GM12865 (cell line): ENCODE measurements around the gene PDK2.

Experiments used
- DNase-seq: peaks from one replicate; pipeline ENCODE4 v3.0.0; 2010; ENCODE audit warnings: low read depth
- H3K4me3 ChIP-seq: 2 replicates; pipeline ENCODE4 v1.5.1; 2011; ENCODE audit warnings: mild to moderate bottlenecking, low read depth, low read length, control low read depth
- CTCF ChIP-seq: IDR thresholded peaks from 2 replicates; pipeline ENCODE4 v1.5.1; 2011; ENCODE audit warnings: low read length, control low read depth, low read depth, inconsistent platforms; ENCODE audit not compliant: insufficient read depth; ENCODE audit errors: missing control alignments

The PDK2 gene

GRCh38 chr17:50147841-50148225 lies 52.7 kb downstream of the PDK2 start:
- TF ChIP-seq CTCF = no peak
- H3K4me3 ChIP-seq = peak overlapping the region; percentile 91
- DNase-seq = peak; percentile 59

GRCh38 chr17:50148226-50149090 lies 53.3 kb downstream of the PDK2 start:
- peak; percentile 88 for DNase-seq
- peak overlapping the region; percentile 91 for H3K4me3 ChIP-seq
- TF ChIP-seq CTCF = no peak

- no peak for DNase-seq
- H3K4me3 ChIP-seq = peak overlapping the region; percentile 91
- TF ChIP-seq CTCF = no peak
Observed at GRCh38 chr17:50149091-50149416, 53.9 kb downstream of the PDK2 start.

DNA sequence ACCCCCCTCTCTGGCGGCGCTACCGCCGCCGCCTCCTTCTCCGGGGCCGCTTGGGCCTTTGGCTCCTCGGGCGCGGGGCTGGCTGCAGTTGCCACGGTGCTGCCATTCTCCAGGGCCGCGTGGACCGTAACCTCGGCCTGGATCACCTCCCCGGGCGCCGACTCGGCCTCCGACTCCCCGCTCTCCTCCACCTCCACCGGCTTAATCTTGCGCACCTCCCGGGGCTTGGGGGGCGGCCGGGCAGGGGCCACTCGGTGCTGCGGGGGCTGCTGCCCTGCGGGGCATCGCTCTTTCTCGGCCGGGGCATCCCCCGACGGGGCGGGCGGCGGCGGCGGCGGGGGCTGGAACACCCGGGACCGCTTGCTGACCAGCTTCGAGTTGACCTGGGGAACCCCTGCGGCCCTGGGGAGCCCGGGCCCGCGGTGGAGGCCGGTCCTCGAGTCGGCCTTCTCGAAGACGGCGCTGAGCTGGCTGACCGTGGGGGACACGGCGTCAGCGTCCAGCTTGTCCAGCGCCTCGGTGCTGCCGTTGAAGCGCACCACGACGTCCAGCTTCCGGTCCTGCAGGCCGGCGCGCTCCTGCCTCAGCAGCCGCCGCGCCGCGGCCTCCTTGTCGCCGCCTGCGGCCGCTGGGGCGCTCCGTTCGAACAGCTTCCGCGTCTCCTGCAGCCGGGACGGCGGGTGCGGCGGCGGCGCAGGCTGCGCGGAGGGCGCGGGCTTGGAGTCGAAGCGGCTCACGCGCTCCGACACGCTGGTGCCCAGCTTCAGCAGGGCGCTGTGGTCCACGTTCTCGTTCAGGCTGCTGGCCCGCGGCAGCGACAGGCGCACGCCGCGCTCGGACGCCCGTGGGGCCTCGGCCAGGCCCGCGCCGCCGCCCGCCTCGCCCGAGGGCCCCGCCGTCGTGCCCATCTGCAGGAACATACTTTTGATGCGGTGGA lies 54.5 kb downstream of the PDK2 start:
- peak overlapping the region; percentile 91 for H3K4me3 ChIP-seq
- peak; percentile 10 for TF ChIP-seq CTCF
- DNase-seq = peak; percentile 78

GRCh38 chr17:50150354-50151040 lies 55.3 kb downstream of the PDK2 start, which contains the start of gene PPP1R9B:
Gene PPP1R9B, minus strand, starts transcription at chr17:50150677. Its CDS starts 164 bp downstream, at chr17:50150513.
- no peak for TF ChIP-seq CTCF
- DNase-seq = no peak
- H3K4me3 ChIP-seq = peak within 1 kb of the TSS; percentile 91

- H3K4me3 ChIP-seq = peak overlapping the region; percentile 91
- TF ChIP-seq CTCF = peak; percentile 84
- peak; percentile 94 for DNase-seq
Observed at GRCh38 chr17:50151041-50151936, 56.1 kb downstream of the PDK2 start.
